GM12801 (cell line): ENCODE measurements around the gene TMEM114.

Source experiments
- TF ChIP-seq, protein P1 (sequence below): IDR thresholded peaks from one replicate; pipeline ENCODE4 v1.5.1; 2011; ENCODE audit warnings: control low read depth; ENCODE audit not compliant: insufficient read length; ENCODE audit errors: extremely low read depth

Gene TMEM114

DNA sequence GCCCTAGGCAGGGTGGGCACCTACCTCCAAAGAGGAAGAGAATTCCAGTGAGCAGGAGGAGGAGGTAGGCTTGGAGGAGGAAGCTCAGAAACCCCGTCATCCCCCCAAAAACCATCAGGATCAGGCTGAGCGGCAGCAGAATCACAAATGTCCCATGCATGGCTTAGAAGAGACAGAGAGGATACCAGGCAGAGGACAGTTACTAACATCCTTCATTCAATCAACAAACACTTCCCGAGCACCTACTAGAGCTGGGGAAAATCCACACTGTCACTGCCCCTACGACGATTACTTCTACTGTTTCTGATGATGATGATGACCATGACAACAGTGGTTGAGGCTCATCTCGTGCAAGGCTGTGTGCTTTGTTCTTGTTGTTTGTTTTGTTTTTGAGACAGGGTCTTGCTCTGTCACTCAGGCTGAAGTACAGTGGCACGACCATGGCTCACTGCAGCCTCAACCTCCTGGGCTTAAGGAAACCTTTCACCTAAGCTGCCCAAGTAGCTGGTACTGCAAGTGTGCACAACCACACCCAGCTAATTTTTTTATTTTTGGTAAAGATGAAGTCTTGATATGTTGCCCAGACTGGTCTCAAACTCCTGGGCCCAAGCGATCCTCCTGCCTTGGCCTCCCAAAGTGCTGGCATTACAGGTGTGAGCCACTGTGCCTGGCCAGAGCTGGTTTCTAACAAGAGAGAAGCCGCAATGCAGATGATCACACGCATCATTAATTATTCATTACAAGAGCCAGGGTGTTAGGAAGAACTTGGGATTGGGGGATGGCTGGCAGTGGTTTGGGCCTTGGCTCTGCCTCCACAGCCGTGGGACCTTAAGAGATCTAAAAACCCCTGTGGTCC lies 18.0 kb downstream of the TMEM114 start:
- TF ChIP-seq, protein P1, sequence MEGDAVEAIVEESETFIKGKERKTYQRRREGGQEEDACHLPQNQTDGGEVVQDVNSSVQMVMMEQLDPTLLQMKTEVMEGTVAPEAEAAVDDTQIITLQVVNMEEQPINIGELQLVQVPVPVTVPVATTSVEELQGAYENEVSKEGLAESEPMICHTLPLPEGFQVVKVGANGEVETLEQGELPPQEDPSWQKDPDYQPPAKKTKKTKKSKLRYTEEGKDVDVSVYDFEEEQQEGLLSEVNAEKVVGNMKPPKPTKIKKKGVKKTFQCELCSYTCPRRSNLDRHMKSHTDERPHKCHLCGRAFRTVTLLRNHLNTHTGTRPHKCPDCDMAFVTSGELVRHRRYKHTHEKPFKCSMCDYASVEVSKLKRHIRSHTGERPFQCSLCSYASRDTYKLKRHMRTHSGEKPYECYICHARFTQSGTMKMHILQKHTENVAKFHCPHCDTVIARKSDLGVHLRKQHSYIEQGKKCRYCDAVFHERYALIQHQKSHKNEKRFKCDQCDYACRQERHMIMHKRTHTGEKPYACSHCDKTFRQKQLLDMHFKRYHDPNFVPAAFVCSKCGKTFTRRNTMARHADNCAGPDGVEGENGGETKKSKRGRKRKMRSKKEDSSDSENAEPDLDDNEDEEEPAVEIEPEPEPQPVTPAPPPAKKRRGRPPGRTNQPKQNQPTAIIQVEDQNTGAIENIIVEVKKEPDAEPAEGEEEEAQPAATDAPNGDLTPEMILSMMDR: no peak

DNA sequence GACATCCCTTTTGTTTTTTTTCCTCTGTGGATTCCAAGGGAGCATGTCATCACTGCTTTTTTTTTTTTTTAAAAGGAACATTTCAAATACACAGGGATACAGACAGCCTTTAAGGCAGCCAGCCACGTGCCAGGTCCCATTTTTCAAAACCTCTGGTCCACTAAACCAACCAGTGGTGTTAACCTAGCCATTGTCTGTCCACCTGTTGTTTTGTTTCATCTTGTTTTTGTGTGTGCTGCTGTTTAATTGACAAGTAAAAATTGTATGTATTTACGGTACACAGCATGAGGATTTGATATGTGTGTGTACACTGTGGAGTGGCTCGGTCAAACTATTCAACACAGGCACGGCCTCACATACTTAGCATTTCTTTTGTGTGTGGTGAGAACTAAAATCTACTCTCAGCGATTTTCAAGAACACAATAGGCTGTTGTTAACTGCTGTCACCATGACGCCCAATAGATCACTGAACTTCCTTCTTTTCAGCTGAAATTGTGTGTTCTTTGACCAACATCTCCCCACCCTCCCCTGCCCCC lies 19.2 kb downstream of the TMEM114 start:
- TF ChIP-seq, protein P1: no peak

DNA sequence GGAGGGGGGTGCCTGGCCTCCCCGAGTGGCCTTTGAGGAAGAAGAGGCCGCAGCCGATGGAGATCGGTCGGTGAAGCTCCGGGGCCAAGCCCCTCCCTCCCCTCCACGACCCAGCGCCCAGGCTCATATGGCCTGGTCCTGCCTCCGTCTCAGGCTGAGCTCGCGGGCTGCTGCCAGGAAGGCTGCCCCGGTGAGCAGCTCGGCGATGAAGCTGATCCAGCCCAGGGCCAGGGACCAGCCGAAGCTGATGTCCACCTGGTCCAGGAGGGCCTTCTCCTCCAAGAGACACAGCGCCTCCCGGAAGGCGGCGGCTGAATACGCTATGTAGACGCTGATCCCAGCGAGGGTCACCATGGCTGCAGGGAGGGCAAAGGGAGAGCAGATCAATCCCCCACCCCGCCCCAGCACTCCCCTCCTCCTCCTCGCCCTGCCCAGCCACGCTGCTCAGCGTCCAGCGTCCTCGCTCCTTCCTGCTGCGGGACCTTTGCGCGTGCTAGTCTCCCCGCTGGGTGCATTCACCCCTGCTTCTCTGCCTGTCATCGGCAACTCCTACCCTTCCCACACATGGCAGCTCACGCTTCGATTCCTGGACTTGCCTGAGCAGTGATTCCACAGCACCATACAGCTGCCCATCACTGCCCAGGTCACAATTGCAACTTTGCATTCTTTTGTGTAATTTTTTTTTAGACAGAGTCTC lies 20.5 kb downstream of the TMEM114 start:
- TF ChIP-seq, protein P1: no peak

DNA sequence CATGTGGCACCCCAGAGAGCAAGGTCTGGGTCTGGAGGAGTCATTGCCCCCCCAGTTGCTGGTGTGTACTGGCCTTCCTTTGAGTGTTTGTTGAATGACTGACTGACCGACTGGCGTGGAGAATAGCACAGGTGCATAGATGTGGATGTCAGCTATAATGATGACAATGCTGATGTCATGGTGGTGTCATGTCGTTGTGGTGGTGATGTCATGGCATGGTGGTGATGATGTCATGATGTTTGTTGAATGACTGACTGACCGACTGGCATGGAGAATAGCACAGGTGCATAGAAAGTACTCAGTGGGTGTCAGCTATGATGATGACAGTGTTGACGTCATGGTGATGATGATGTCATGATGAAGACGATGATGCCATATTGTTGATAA lies 22.1 kb downstream of the TMEM114 start:
- TF ChIP-seq, protein P1: no peak

DNA sequence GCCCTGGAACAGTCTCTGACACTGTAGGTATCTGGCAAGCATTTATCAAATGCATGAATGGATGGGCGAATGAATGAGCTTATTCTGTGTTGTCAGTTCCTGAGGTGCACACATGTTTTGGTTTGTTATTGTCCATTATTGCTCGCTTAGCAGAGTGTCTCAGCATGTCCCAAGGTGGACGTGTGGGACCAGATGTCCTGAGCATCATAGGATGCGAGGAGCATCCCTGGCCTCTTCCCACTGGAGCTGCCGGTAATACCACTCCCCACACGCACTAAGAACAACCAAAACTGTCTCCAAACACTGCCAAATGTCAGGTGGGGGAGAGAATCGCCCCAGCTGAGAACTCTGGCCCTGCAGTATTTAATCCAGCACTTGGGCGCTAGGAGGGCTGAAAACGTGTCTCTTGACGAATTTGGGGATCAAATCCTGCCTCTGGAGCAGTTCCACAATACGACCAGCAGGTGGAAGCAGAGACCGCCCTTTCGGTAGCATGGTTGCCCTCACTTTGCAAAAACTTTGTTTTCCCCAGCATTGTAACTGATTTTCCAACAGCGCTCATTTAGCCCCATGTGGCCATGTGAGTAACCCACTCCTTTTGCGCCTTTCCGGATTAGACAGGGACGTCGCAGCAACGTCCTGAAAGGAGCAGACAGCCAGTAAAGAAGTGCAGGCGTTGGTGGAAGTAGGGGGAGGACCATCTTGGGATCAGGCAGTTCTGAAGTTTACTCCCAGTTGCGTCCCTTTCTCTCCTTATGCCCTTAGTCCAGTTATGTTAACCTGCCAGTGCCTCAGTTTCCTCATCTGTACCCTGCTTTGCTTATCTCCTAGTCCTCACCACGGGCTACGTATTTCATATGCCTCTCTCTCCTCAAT lies 22.7 kb downstream of the TMEM114 start:
- TF ChIP-seq, protein P1: peak; percentile 76

DNA sequence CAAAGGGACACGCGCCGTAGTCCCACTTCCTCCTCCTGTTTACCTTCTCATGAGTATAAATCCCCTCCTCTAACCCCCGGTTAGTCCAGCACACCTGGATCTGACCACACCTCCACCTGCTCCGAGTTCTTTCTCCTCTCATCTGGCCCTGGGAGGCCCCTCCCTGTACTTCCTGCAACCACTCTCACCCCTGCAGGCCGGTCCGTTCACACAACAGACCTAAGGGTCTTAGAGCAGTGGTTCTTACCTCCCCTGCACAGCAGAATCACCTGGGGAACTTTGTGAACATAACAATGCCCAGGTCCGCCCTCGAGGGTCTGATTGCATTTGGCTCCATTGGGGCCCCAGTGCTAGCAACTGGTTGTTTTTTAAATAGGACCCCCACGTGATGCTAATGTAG lies 24.8 kb downstream of the TMEM114 start:
- TF ChIP-seq, protein P1: no peak
